Measurements from ENCODE around the gene KCTD14.

- no peak for TF ChIP-seq CTCF (IDR thresholded peaks at IDR 0.05; ENCODE audit: poor library complexity)
- no peak for TF ChIP-seq EZH2 (IDR thresholded peaks at IDR 0.05; ENCODE audit: borderline replicate concordance)
- TF ChIP-seq EZH2phosphoT487 (IDR thresholded peaks at IDR 0.05; ENCODE audit: low read depth, severe bottlenecking, unreplicated experiment): no peak
These were observed 28.4 kb downstream of the KCTD14 start, which contains the start of gene INTS4 for GRCh38 chr11:77994434-77995362.
